ENCODE data around the gene ABCA9. TPM values are rescaled to one million over a fixed set of nuclear protein-coding genes. Genes with fewer than 3 reads are reported as not detected.
"Not testable (repeated sequence)": the region's sequence is repeated elsewhere in the genome, so short reads cannot be mapped to it uniquely, and the experiment has no call there.

ABCA9 gene
- total RNA-seq, 1 experiment from 2014 or later, result not detected

DNA sequence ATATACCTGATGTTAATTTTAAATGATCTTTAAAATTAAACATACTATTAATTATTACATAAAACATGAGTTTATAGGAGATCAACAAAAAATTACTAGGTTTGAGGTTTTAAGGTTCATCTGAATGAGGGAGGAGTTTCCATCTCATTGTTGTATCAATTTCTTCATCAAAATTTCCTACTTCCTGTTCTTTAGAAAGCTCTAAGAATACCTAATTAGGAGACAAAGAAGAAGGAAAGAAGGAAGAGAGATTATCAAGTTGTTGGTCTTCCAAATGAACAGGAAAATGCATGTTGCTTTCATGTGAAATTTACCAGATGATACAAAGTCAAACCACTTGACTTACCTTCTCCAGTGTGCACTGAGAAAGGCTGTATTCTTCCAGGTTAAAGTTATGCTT, 18.1 kb upstream of the ABCA9 start:
- H3K27ac ChIP-seq, result no peak overlapping the region
- no peak overlapping the region for H3K4me3 ChIP-seq
- H3K27me3 ChIP-seq (replicated peaks), result 0 out of 2 replicates have a peak, but pooled peaks cover 3% of the 10 kb centered on the region
- H3K36me3 ChIP-seq, result no peaks in the 10 kb centered on the region
- no peaks in the 10 kb centered on the region for H3K4me1 ChIP-seq (replicated peaks)
- DNase-seq (ENCODE audit: low read depth in 1 of 2, low spot score in 2 of 2), result no peak
- H3K9me3 ChIP-seq (replicated peaks), result no peaks in the 10 kb centered on the region

- H3K27ac ChIP-seq, result no peak overlapping the region
- DNase-seq (ENCODE audit: low read depth in 1 of 2, low spot score in 2 of 2), result no peak
- H3K4me3 ChIP-seq, result no peak overlapping the region
- no peaks in the 10 kb centered on the region for H3K9me3 ChIP-seq (replicated peaks)
- no peaks in the 10 kb centered on the region for H3K4me1 ChIP-seq (replicated peaks)
- no peaks in the 10 kb centered on the region for H3K36me3 ChIP-seq
- 0 out of 2 replicates have a peak, but pooled peaks cover 3% of the 10 kb centered on the region for H3K27me3 ChIP-seq (replicated peaks)
Measured at GRCh38 chr17:69075823-69076222, 15.1 kb upstream of the ABCA9 start.

GRCh38 chr17:69073392-69073791, 12.7 kb upstream of the ABCA9 start:
- H3K27ac ChIP-seq; H3K27me3 ChIP-seq (replicated peaks); H3K36me3 ChIP-seq; H3K4me3 ChIP-seq; DNase-seq (ENCODE audit: low read depth in 1 of 2, low spot score in 2 of 2); H3K4me1 ChIP-seq (replicated peaks); H3K9me3 ChIP-seq (replicated peaks): not testable (repeated sequence)

GRCh38 chr17:69072803-69073256, 12.1 kb upstream of the ABCA9 start:
- not testable (repeated sequence) for H3K4me3 ChIP-seq; H3K9me3 ChIP-seq (replicated peaks); H3K4me1 ChIP-seq (replicated peaks); H3K27me3 ChIP-seq (replicated peaks); H3K27ac ChIP-seq; DNase-seq (ENCODE audit: low read depth in 1 of 2, low spot score in 2 of 2); H3K36me3 ChIP-seq

- H3K27ac ChIP-seq; DNase-seq (ENCODE audit: low read depth in 1 of 2, low spot score in 2 of 2); H3K9me3 ChIP-seq (replicated peaks); H3K4me1 ChIP-seq (replicated peaks); H3K4me3 ChIP-seq; H3K36me3 ChIP-seq; H3K27me3 ChIP-seq (replicated peaks): not testable (repeated sequence)
Measured at GRCh38 chr17:69071233-69071586, 10.5 kb upstream of the ABCA9 start.

DNA sequence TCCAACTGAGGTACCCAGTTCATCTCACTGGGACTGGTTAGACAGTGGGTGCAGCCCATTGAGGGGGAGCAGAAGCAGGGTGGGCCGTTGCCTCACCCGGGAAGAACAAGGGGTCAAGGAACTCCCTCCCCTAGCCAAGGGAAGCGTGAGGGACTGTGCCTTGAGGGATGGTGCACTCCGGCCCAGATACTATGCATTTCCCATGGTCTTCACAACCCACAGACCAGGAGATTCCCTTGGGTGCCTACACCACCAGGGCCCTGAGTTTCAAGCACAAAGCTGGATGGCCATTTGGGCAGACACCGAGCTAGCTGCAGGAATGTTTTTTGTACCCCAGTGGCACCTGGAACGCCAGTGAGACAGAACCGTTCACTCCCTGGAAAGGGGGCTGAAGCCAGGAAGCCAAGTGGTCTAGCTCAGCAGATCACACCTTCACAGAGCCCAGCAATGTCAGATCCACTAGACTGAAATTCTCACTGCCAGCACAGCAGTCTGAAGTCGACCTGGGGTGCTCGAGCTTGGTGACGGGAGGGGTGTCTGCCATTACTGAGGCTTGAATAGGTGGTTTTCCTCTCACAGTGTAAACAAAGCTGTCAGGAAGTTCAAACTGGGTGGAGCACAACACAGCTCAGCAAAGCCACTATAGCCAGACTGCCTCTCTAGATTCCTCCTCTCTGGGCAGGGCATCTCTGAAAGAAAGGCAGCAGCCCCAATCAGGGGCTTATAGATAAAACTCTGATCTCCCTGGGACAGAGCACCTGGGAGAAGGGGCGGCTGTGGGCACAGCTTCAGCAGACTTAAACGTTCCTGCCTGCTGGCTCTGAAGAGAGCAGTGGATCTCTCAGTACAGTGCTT, 9.9 kb upstream of the ABCA9 start:
- H3K4me1 ChIP-seq (replicated peaks); H3K27ac ChIP-seq; H3K36me3 ChIP-seq; DNase-seq (ENCODE audit: low read depth in 1 of 2, low spot score in 2 of 2); H3K27me3 ChIP-seq (replicated peaks); H3K4me3 ChIP-seq; H3K9me3 ChIP-seq (replicated peaks): not testable (repeated sequence)

DNA sequence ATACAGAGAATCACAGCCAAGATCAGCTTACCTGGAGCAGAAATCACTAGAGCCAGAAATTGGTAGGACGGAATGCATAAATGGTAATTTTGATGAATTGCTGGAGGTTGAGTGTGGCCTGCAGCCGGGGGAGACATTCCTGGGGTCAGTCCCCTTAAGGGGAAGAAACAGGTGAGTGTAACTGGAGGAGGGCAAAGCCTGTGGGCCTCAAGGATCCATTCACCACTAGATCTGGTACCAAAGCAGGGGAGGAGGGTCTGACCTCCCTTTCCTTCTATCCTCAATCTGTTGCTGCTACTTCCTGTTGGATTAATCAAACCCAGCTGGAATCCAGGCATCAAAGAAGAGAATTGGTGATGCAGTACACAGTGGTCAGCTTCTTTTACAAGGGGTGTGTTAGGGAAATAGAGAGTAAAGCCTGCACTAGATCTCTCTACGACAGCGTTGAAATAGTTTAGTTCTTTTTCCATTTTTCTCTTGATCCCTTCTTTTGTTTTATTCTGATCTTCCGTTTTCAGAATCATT, 8.6 kb upstream of the ABCA9 start:
- no peaks in the 10 kb centered on the region for H3K9me3 ChIP-seq (replicated peaks)
- H3K27me3 ChIP-seq (replicated peaks), result no peaks in the 10 kb centered on the region
- no peaks in the 10 kb centered on the region for H3K36me3 ChIP-seq
- no peaks in the 10 kb centered on the region for H3K4me1 ChIP-seq (replicated peaks)
- no peak for DNase-seq (ENCODE audit: low read depth in 1 of 2, low spot score in 2 of 2)
- H3K27ac ChIP-seq, result no peak overlapping the region
- H3K4me3 ChIP-seq, result no peak overlapping the region

DNA sequence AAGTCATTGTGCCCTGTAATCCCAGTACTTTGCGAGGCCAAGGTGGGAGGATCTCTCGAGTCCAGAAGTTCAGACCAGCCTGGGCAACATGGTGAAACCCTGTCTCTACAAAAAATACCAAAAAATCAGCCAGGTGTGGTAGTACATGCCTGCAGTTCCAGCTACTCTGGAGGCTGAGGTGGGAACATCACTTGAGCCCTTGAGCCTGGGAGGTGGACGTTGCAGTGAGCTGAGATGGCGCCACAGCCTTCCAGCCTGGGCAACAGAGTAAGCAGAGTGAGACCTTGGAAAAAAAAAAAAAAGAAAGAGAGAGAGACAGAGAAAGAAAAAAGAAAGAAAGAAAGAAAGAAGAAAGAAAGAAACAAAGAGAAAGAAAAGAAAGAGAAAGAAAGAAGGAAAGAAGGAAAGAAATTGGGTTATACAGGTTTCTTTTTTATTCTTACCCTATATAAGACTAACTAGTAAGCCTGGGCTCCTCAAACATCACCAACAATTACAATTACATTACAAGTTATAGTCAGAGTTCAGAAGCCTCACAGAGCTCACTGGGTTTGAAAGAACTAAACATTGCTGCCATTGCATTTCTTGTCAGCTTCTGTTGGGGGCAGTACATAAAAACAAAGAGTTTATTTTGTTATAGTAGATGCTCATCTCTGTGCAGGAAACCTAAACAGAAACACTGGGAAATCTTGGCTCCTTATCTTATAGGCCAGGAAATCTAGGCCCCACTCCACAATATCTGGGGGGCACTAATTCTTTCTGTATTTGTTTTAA, 6.7 kb upstream of the ABCA9 start:
- no peak for DNase-seq (ENCODE audit: low read depth in 1 of 2, low spot score in 2 of 2)
- Histone ChIP-seq H3K4me1 (replicated peaks) (no peaks in the 10 kb centered on the region), H3K27ac (no peak overlapping the region), H3K36me3 (no peaks in the 10 kb centered on the region), H3K9me3 (replicated peaks) (no peaks in the 10 kb centered on the region), H3K4me3 (no peak overlapping the region), H3K27me3 (replicated peaks) (no peaks in the 10 kb centered on the region)

GRCh38 chr17:69066482-69066881, 5.8 kb upstream of the ABCA9 start:
- Histone ChIP-seq H3K4me1 (replicated peaks) (no peaks in the 10 kb centered on the region), H3K9me3 (replicated peaks) (no peaks in the 10 kb centered on the region), H3K27me3 (replicated peaks) (no peaks in the 10 kb centered on the region), H3K36me3 (no peaks in the 10 kb centered on the region), H3K27ac (no peak overlapping the region), H3K4me3 (no peak overlapping the region)
- no peak for DNase-seq (ENCODE audit: low read depth in 1 of 2, low spot score in 2 of 2)

DNA sequence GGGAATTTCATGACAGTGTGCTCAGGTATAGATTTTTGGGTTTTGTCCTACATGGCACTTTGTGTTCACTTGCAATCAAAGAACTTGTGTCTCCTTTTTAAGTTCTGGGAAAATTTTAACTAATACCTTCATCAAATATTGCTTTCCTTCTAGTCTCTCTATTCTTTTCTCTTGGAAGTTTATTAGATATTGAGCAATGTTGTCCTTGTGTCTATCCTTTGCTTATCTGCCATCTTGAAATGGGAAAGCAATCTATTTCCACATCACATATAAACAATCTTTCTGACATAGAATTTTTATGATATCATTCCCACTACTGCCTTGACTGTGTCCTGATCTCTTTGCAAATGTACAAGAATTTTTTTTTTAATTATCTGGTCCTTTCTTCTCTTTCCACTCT, 4.4 kb upstream of the ABCA9 start:
- H3K9me3 ChIP-seq (replicated peaks), result no peaks in the 10 kb centered on the region
- no peak overlapping the region for H3K4me3 ChIP-seq
- no peak for DNase-seq (ENCODE audit: low read depth in 1 of 2, low spot score in 2 of 2)
- no peaks in the 10 kb centered on the region for H3K27me3 ChIP-seq (replicated peaks)
- no peaks in the 10 kb centered on the region for H3K36me3 ChIP-seq
- H3K27ac ChIP-seq, result no peak overlapping the region
- H3K4me1 ChIP-seq (replicated peaks), result no peaks in the 10 kb centered on the region

DNA sequence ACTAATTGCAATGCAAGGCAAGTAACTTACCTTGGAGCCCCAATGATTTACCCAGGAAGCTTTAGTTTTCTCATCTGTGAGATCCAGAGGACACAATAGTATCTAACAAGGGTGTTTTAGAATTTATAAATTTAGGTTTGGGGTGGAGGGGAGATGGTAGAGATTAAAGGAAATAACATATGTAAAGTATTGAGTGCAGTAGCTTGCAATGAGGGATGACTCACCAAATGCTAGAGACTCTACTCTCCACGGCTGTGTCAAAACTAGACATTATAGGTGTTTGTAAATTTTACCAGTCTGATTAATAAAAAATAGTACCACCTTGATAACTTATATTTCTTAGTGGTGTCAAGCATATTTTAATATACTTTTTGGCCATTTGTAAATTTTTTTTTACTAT, 3.7 kb upstream of the ABCA9 start:
- DNase-seq (ENCODE audit: low read depth in 1 of 2, low spot score in 2 of 2), result no peak
- H3K36me3 ChIP-seq, result no peaks in the 10 kb centered on the region
- H3K9me3 ChIP-seq (replicated peaks), result no peaks in the 10 kb centered on the region
- H3K4me3 ChIP-seq, result no peak overlapping the region
- no peak overlapping the region for H3K27ac ChIP-seq
- H3K4me1 ChIP-seq (replicated peaks), result no peaks in the 10 kb centered on the region
- no peaks in the 10 kb centered on the region for H3K27me3 ChIP-seq (replicated peaks)

GRCh38 chr17:69064001-69064400, 3.3 kb upstream of the ABCA9 start:
- H3K9me3 ChIP-seq (replicated peaks), result no peaks in the 10 kb centered on the region
- H3K27me3 ChIP-seq (replicated peaks), result no peaks in the 10 kb centered on the region
- H3K4me1 ChIP-seq (replicated peaks), result no peaks in the 10 kb centered on the region
- no peak overlapping the region for H3K4me3 ChIP-seq
- H3K27ac ChIP-seq, result no peak overlapping the region
- no peak for DNase-seq (ENCODE audit: low read depth in 1 of 2, low spot score in 2 of 2)
- H3K36me3 ChIP-seq, result no peaks in the 10 kb centered on the region

- Histone ChIP-seq H3K4me3 (no peak overlapping the region), H3K27me3 (replicated peaks) (no peaks in the 10 kb centered on the region), H3K36me3 (no peaks in the 10 kb centered on the region), H3K4me1 (replicated peaks) (no peaks in the 10 kb centered on the region), H3K9me3 (replicated peaks) (no peaks in the 10 kb centered on the region), H3K27ac (no peak overlapping the region)
- no peak for DNase-seq (ENCODE audit: low read depth in 1 of 2, low spot score in 2 of 2)
Measured at GRCh38 chr17:69062860-69063581, 2.3 kb upstream of the ABCA9 start.
